ENCODE measurements around the gene ADAMTS6. TPM values are rescaled to one million over a fixed set of nuclear protein-coding genes. Genes with fewer than 3 reads are reported as not detected.

Gene ADAMTS6, protein sequence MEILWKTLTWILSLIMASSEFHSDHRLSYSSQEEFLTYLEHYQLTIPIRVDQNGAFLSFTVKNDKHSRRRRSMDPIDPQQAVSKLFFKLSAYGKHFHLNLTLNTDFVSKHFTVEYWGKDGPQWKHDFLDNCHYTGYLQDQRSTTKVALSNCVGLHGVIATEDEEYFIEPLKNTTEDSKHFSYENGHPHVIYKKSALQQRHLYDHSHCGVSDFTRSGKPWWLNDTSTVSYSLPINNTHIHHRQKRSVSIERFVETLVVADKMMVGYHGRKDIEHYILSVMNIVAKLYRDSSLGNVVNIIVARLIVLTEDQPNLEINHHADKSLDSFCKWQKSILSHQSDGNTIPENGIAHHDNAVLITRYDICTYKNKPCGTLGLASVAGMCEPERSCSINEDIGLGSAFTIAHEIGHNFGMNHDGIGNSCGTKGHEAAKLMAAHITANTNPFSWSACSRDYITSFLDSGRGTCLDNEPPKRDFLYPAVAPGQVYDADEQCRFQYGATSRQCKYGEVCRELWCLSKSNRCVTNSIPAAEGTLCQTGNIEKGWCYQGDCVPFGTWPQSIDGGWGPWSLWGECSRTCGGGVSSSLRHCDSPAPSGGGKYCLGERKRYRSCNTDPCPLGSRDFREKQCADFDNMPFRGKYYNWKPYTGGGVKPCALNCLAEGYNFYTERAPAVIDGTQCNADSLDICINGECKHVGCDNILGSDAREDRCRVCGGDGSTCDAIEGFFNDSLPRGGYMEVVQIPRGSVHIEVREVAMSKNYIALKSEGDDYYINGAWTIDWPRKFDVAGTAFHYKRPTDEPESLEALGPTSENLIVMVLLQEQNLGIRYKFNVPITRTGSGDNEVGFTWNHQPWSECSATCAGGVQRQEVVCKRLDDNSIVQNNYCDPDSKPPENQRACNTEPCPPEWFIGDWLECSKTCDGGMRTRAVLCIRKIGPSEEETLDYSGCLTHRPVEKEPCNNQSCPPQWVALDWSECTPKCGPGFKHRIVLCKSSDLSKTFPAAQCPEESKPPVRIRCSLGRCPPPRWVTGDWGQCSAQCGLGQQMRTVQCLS (N-terminal part only)
- 0.05 to 0.10 TPM (median 0.06 TPM) in 3 of 5 replicates, not detected in the others for total RNA-seq (2022; extraction: Qiagen RNA extraction)

GRCh38 chr5:65481635-65482295 lies at the start of gene ADAMTS6:
TSS of gene ADAMTS6 (minus strand) at chr5:65481920. CDS start at chr5:65473673, 8,247 bp downstream.

Other genes starting within 250 kb of the ADAMTS6 start
- 28.3 to 32.7 TPM (median 30.9 TPM) in 5 replicates for gene CENPK, start 81.2 kb upstream of the ADAMTS6 start, total RNA-seq (2022; extraction: Qiagen RNA extraction)
- gene PPWD1, start 81.4 kb upstream of the ADAMTS6 start, total RNA-seq (2022; extraction: Qiagen RNA extraction), result 15.4 to 21.5 TPM (median 18.2 TPM) in 5 replicates
- gene TRIM23, start 142.4 kb upstream of the ADAMTS6 start, total RNA-seq (2022; extraction: Qiagen RNA extraction), result 5.3 to 10.2 TPM (median 7.5 TPM) in 5 replicates
- 2.0 to 2.9 TPM (median 2.4 TPM) in 5 replicates for gene SHLD3, start 143.1 kb upstream of the ADAMTS6 start, total RNA-seq (2022; extraction: Qiagen RNA extraction)
- 12.3 to 17.0 TPM (median 14.3 TPM) in 5 replicates for gene TRAPPC13, start 143.1 kb upstream of the ADAMTS6 start, total RNA-seq (2022; extraction: Qiagen RNA extraction)
- gene SGTB, start 240.2 kb upstream of the ADAMTS6 start, total RNA-seq (2022; extraction: Qiagen RNA extraction), result 5.6 to 8.7 TPM (median 7.2 TPM) in 5 replicates
- gene NLN, start 240.3 kb upstream of the ADAMTS6 start, total RNA-seq (2022; extraction: Qiagen RNA extraction), result 49.7 to 77.9 TPM (median 63.6 TPM) in 5 replicates

All from A549 treated with Hydrocortisone at 1 μM for 4 hours (cell line).